Ectodermal cell (in vitro differentiated cells): ENCODE results near the gene CATSPERD.
A peak's percentile ranks its signal among the peaks of the same experiment; 100 is the strongest.

ENCODE experiments used
- H3K27ac ChIP-seq: 2 replicates; pipeline ENCODE4 v1.7.0; 2013; ENCODE audit warnings: mild to moderate bottlenecking, low read depth, low read length; ENCODE audit not compliant: insufficient read depth, poor library complexity, severe bottlenecking
- H3K27me3 ChIP-seq: 2 replicates; pipeline ENCODE4 v1.7.0; 2013; ENCODE audit warnings: mild to moderate bottlenecking, low read length; ENCODE audit not compliant: insufficient read depth, control insufficient read depth, poor library complexity, severe bottlenecking
- H3K36me3 ChIP-seq: one replicate; pipeline ENCODE4 v1.7.0; 2013; ENCODE audit warnings: low read length; ENCODE audit not compliant: control insufficient read depth, insufficient read depth
- H3K4me1 ChIP-seq: one replicate; pipeline ENCODE4 v1.7.0; 2013; ENCODE audit warnings: low read length; ENCODE audit not compliant: control insufficient read depth, insufficient read depth
- H3K4me3 ChIP-seq: 2 replicates; pipeline ENCODE4 v1.7.0; 2013; ENCODE audit warnings: low read depth, low read length, control low read depth; ENCODE audit not compliant: insufficient read depth
- H3K9me3 ChIP-seq: 2 replicates; pipeline ENCODE4 v1.7.0; 2013; ENCODE audit warnings: mild to moderate bottlenecking, low read length, moderate library complexity; ENCODE audit not compliant: control insufficient read depth
- whole genome bisulfite sequencing, 2 experiments: methylation state at CpG; one replicate each; pipeline ENCODE4 v1.1.7; 2013; ENCODE audit warnings: missing lambda C conversion rate in 2 of 2; 5-methylcytosine and 5-hydroxymethylcytosine counted together

CATSPERD gene

DNA sequence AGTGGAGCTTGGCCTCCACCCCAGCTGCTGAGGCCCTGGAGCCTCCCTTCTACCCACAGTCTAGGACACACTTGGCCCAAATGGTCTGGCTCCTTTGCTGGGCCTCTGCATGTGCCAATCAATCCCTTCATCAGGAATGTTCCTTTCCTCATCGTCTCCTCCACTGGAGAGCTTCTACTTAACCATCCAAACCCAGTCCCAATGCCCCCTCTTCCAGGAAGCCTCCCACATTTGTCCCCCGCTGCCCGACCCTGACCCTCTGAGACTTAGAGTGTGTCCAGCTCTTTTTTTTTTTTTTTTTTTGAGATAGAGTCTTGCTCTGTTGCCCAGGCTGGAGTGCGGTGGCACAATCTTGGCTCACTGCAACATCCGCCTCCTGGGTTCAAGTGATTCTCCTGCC lies 68.0 kb downstream of the CATSPERD start:
- Histone ChIP-seq H3K36me3 (peaks cover 38% of the 10 kb centered on the region), H3K27ac (no peak overlapping the region), H3K4me1 (no peaks in the 10 kb centered on the region), H3K4me3 (no peak overlapping the region), H3K9me3 (no peaks in the 10 kb centered on the region), H3K27me3 (no peaks in the 10 kb centered on the region)
- WGBS, 2 experiments, result 89 to 97% methylated on average over 5 of the region's 5 CpGs

DNA sequence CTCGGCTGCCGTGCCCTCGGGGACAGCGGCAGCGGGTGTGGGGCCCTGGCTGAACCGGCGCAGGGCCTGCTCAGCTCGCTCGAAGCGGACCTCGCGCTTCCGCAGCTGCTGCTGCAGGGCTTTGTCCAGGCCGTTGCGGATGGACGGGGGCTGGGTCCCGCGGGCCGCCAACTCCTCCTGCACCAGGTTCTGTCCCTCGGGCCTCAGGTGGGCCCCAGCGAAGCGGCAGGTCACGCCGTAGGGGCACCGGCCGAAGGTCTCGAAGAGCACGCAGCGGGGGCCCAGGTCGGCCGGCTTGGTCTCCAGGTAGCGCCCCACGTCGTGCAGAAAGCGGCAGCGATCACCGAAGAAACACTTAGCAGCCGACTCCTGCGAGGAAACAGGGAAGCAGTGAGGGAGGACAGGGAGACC lies 68.9 kb downstream of the CATSPERD start:
- H3K27me3 ChIP-seq, result no peaks in the 10 kb centered on the region
- H3K36me3 ChIP-seq, result peaks cover 38% of the 10 kb centered on the region
- H3K9me3 ChIP-seq, result no peaks in the 10 kb centered on the region

DNA sequence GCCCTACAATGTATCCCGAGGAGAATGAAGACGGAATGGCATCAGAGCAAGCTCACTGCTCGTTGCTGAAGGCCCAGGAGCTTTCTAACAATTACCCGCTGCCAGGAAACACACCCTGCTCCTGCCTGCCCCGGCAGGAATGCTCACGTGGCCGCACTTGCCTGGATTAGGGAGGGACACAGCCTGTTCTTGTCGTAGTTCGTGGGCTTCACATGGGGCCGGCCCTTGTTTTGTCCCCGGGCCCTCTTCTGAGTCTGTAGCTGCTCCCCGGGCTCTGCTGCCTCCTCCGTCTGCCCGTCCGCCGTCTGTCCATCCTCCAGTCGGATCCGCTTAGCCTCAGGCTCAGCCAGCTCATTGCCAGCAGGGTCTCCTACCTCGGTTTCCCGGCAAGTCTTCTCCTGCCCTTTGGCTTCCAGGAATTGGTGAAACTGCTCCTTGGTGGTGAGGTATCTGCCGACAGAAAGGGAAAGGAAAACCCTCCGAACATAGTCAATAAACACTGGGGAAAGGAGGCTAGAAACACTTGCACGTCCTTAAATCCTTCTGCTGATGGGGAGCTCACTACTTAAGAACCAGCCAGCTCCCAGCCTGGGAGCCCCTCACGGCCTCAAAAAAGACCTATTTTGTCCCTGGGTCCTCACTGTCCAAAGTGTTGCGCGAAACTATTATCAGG lies 69.6 kb downstream of the CATSPERD start:
- no peaks in the 10 kb centered on the region for H3K9me3 ChIP-seq
- peaks cover 38% of the 10 kb centered on the region for H3K36me3 ChIP-seq
- no peak overlapping the region for H3K27ac ChIP-seq

More for the DNA sequence above, 68.9 kb downstream of the CATSPERD start:
- Histone ChIP-seq H3K4me3 (no peak overlapping the region), H3K27ac (no peak overlapping the region), H3K4me1 (no peaks in the 10 kb centered on the region)
- WGBS, 2 experiments, result 95 to 96% methylated on average over 39 of the region's 39 CpGs

DNA sequence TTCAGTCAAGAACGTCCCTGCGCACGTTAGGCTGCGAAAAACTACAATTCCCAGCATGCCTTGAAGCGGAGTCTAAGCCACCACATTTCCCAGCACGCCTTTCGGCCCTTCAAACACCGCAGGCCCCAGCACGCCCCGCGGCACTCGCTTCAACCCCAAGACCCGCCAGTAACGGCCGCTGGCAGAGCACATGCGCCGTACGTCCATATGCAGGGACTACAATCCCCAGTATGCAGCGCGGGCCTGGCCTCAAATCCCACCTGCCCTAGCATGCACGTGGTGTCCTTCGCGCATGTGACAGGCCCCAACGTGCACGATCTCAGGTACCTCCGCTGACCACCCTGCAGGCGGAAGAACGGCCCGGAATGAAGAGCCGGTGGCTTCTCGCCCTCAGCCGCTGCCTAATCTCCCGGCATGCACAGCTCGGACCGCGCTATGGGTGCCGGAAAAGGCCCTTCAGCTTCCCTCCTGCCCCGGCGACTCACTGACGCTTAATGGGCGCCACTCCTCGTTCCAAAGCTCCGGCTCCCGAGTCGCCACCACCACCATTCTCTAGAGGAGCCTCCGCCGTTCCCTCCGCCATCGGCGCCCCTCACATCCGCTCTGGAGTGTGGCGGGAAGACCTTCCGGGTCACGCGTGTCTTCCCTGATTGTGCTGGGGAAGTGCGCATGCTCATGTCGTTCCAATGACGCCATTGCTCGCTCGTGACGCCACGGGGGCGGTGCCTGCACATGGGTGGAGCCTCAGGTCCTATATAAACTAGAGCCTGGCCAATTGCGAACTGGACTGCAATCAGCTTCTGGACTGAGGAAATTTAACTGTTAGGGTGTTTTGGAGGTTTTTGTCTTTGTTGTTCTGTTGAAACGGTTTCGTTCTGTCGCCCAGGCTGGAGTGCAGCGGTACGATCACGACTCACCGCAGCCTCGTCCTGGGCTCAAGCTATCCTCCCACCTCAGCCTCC lies 70.4 kb downstream of the CATSPERD start, which contains the start of gene DUS3L:
DUS3L (minus strand) TSS at position 605 of the 962 bp plus-strand sequence; CDS start at position 583, 22 bp downstream.
- Histone ChIP-seq H3K36me3 (peaks cover 31% of the 10 kb centered on the region), H3K4me1 (no peaks in the 10 kb centered on the region), H3K27me3 (no peaks in the 10 kb centered on the region), H3K27ac (peak within 1 kb of the TSS; percentile 95), H3K4me3 (peak within 1 kb of the TSS; percentile 76), H3K9me3 (no peaks in the 10 kb centered on the region)
- 11% methylated on average over 72 of the region's 72 CpGs for WGBS, 2 experiments

More for the DNA sequence above, 69.6 kb downstream of the CATSPERD start:
- Histone ChIP-seq H3K4me1 (no peaks in the 10 kb centered on the region), H3K27me3 (no peaks in the 10 kb centered on the region), H3K4me3 (peak overlapping the region; percentile 76)
- 85% methylated on average over 26 of the region's 26 CpGs for WGBS, 2 experiments

DNA sequence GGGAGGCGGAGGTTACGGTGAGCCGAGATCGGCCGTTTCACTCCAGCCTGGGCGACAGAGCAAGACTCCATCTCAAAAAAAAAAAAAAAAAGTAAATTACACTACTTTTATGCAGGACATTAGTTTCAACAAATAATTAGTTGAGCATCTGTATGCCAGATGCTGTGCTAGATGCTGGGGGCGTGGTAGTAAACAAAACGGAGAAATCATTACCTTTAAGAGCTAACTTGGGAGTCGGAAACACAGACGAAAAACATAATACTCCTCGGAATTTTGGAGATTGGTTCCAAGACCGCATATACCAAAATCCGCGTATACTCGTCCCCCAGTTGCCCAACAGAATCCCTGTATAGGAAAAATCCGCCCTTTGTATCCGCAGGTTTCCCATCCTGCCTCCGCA lies 71.8 kb downstream of the CATSPERD start:
- Histone ChIP-seq H3K27ac (no peak overlapping the region), H3K4me3 (no peak overlapping the region), H3K9me3 (no peaks in the 10 kb centered on the region), H3K4me1 (no peaks in the 10 kb centered on the region), H3K36me3 (peaks cover 23% of the 10 kb centered on the region), H3K27me3 (no peaks in the 10 kb centered on the region)
- WGBS, 2 experiments, result 93 to 96% methylated on average over 18 of the region's 18 CpGs

DNA sequence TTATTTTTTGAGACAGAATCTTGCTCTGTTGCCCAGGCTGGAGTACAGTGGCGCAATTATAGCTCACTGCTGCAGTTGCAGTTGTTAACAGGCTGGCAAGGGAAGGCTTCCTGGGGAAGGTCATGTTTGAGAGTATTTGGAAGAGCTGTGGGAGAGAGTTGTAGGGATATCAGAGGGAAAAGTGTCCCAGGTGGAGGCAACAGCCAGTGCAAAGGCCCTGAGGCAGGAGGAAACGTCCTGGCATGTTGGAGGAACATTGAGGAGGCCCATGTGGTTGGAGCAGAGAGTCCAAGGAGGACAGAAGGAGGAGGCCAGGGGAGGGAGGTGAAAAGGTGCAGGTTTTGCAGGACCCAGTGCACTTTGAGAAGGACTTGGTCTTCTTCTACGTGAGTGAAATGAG lies 72.8 kb downstream of the CATSPERD start:
- no peaks in the 10 kb centered on the region for H3K27me3 ChIP-seq
- no peak overlapping the region for H3K4me3 ChIP-seq
- 90 to 92% methylated on average over 3 of the region's 3 CpGs for WGBS, 2 experiments
- no peaks in the 10 kb centered on the region for H3K9me3 ChIP-seq
- H3K27ac ChIP-seq, result no peak overlapping the region
- peaks cover 13% of the 10 kb centered on the region for H3K36me3 ChIP-seq
- H3K4me1 ChIP-seq, result no peaks in the 10 kb centered on the region

DNA sequence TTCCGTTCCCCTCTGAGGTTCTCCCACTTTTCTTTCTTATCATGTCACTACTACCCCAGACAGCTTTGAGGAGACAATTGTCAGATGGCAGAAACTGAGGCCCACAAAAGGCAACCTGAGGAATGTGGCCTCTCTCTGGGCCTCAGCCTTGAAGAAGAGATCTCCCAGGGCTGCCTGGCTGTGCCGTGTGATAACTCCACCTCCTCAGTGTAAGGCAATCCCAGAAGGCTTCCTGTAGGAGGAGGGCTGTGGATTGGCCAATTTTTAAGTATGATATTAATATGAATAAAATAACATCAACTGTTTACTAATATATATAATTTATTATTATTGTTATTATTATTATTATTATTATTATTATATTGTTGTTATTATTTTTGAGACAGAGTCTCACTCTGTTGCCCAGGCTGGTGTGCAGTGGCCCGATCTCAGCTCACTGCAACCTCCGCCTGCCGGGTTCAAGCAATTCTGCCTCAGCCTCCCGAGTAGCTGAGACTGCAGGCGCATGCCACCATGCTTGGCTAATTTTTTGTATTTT lies 75.0 kb downstream of the CATSPERD start:
- no peak overlapping the region for H3K4me3 ChIP-seq
- H3K36me3 ChIP-seq, result no peaks in the 10 kb centered on the region
- H3K4me1 ChIP-seq, result no peaks in the 10 kb centered on the region
- no peaks in the 10 kb centered on the region for H3K9me3 ChIP-seq
- no peak overlapping the region for H3K27ac ChIP-seq
- WGBS, 2 experiments, result 88 to 89% methylated on average over 7 of the region's 7 CpGs
- H3K27me3 ChIP-seq, result no peaks in the 10 kb centered on the region

DNA sequence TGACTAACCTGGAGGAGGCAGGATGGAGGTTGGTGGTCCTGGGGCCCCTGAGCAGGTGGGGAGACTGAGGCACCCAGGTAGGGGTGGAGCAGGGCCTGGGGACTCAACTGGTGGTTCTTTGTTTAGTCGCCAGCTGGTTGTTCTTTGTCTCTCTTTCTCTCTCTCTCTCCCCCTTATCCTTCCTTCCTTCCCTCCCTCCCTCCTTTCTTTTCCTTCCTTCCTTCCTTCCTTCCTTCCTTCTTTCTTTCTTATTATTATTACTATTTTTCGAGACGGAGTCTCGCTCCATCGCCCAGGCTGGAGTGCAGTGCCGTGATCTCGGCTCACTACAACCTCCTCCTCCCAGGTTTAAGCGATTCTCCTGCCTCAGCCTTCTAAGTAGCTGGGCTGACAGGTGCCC lies 77.8 kb downstream of the CATSPERD start:
- H3K27me3 ChIP-seq, result peaks cover 5% of the 10 kb centered on the region
- no peak overlapping the region for H3K27ac ChIP-seq
- no peak overlapping the region for H3K4me3 ChIP-seq
- H3K36me3 ChIP-seq, result no peaks in the 10 kb centered on the region
- no peaks in the 10 kb centered on the region for H3K4me1 ChIP-seq
- 89 to 94% methylated on average over 8 of the region's 8 CpGs for WGBS, 2 experiments
- H3K9me3 ChIP-seq, result no peaks in the 10 kb centered on the region

DNA sequence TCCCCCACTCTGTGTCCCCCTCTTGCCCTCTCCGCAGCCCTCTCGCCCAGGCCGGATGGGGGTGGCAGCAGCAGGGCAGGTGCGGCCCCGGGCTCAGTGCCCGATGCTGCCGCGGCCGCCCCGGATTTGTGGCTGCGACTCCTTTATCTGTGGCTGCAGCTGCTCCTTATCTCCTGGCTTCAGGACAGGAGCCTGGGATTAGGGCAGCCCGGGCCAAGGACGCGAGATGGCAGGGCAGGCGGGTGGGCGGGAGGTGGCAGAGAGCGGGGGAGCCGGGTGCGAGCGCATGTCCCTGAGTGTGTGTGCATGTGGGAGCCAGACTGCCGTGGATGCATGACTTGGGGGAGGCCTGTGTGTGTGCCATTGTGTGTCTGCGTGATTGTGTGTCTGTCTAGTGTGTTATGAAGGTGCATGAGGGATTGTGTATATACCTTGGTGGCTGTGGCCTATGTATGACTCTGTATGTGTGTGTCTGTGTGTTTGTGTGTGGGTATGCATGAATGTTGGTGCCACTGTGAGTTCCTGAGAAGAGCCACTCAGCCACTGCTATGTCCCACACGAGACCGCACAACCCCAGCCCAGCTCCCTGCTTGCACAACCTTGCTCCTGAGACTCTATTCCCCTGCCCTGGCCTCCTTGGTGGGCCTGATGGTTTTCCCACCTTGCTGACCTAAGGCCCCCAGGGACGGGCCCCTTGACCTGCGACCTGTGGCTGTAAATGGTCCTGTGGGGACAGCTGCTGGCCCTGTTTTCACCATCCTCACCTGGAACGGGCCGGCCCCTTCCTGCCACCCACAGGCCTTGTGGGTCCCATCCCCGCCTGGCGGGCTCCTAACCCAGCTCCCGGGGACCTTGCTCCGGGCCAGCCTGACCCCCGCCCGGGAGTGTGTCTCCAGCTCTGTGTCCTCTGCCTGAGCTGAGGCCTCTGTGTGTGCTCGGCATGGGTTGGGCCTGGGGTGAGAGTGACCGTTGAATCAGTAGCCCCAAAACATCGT lies 79.1 kb downstream of the CATSPERD start:
- WGBS, 2 experiments, result 92 to 93% methylated on average over 37 of the region's 37 CpGs
- Histone ChIP-seq H3K36me3 (no peaks in the 10 kb centered on the region), H3K9me3 (no peaks in the 10 kb centered on the region), H3K27me3 (peaks cover 14% of the 10 kb centered on the region), H3K27ac (no peak overlapping the region), H3K4me3 (no peak overlapping the region), H3K4me1 (no peaks in the 10 kb centered on the region)
